HG02870 (cell line): ENCODE measurements around the gene AFG1L.

ENCODE experiments used
- ATAC-seq: cut with Tn5 transposase; IDR thresholded peaks from one replicate; pipeline ENCODE4 v1.9.1; 2021; ENCODE audit warnings: mild to moderate bottlenecking, moderate library complexity; ENCODE audit not compliant: unreplicated experiment

Gene AFG1L

DNA sequence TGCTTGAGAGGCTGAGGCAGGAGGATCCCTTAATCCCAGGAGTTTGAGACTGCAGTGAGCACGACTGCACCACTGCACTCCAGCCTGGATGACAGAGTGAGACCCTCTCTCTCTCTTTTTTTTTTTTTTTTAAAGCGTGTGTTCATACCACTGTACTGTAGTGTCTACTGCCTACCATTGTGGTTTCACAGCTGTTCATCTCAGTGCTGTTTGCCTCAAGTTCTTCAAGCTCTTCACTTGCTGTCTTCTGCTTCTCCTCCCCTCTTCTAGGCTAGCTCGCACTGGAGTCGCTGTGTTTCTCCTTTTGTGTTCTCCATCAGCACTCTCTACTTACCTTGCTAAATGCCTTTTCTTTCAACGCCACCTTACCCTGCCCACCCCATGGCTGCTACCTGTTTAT lies 273.2 kb downstream of the AFG1L start:
- ATAC-seq: no peak

DNA sequence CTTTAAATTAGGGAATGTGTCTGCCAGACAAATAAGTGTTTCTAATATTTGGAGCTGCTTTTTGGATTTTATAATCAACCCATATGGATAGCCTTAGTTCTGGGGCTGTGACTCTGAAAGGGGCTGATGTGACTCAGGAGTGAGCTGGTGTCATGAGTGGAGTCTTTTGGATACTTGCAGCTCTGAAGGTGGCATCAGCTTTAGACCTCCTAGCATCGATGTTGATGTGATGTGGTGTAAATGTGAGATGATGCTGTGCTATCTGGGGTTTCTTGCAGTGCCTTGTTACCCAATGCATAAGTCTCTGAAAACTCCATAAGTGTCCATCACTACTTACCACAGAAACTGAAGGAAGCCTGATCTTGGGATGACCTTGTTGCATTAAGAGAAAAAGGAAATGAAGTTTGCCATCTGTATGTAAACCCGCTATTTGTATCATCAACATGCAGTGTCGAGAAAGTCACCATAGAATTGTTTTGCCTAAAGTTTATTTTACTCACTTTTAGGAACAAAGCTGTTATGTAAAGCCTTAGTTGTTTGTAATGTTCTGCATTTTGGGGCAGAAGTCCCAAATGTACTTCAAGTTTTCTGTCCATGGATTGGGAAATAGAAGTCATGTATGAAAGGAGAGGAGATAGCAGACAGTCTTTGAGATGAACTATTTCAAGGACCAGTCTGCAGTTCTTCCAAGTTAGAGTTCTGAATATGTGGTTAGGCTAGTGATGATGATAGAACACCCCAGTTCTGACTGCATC lies 273.9 kb downstream of the AFG1L start:
- no peak for ATAC-seq

DNA sequence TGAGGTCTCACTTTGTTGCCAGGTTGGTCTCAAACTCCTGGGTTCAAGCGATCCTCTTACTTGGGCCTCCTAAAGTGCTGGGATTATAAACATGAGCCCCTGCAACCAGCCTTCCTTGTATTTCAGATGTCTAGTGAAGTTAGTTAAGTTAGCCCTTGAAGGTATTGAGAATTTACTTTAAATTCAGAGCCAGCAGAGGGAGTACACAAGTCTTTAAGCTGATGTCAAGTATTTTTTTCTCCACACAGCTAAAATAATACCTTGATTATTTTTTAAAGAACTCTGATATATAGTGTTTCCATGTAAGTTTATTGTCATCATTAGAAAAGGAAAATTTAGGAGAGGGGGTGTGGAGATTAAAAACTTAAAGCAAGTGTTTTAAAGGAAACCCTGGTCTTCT lies 275.7 kb downstream of the AFG1L start:
- ATAC-seq: no peak

DNA sequence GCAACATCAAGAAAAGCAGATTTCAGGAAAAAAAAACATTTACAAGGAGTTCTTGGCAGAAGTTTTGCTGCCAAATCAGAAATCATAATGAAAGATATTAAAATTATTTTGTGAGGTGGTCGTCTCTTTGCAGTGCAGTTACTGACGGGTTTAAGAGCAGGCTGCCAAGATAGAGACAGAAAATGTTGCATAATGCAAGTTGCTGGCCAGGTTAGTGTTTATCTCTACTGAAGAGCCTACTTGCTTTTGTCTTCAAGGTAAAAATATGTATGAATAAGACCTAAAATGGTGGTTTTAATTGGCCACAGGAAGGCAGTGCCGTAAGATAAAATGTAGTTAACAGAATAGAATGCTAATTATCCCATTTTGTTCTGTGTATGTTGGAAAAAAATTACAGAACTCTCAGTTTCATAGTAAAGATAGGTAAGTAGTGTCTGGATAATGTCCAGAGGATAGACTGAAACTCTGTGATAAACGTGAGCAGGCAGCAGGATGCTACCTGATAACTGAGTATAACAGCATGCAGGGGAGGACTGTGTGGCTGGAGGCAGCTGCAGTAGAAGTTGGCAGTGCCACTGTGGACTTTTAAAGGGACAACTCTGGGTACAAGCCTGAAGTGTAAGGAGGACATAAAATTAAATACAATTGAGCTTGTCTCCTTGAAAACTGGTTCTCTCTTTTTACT lies 279.7 kb downstream of the AFG1L start:
- no peak for ATAC-seq
